ENCODE measurements around the gene HNRNPDL. TPM values are rescaled to one million over a fixed set of nuclear protein-coding genes. Genes with fewer than 3 reads are reported as not detected.

The HNRNPDL gene
- total RNA-seq, 1 experiment from 2014 or later: 472 TPM

DNA sequence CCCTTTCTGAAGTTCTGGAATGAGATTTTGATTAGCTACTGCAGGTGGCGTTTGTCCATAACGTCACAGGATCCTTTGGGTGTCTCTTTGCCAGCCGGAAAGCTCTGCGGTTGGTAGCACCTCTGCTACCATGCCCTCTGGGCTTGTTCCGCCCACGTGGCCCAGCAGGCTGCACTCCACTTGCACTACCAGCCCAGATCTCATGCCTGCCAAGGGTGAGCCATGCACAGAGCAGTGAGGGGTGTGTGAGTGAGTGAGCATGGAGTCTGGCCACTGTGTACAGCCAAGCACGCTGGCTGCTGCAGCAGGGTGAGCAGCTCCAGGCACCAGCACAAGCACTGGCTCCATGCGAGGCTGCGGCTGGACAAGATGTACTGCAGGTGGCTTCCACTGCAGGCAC, 49.9 kb downstream of the HNRNPDL start:
- Histone ChIP-seq H3K27me3 (ENCODE audit: insufficient read depth, low read length) (no peaks in the 10 kb centered on the region), H3K18ac (ENCODE audit: insufficient read length, low read depth, low read length) (no peak overlapping the region), H3K4ac (ENCODE audit: low read depth, low read length) (no peak overlapping the region), H3K4me2 (ENCODE audit: insufficient read depth, insufficient read length, low read length) (no peak overlapping the region), H3K4me1 (ENCODE audit: insufficient read depth, low read length) (peaks cover 3% of the 10 kb centered on the region; the same call in 1 of the 2 replicates), H3K56ac (ENCODE audit: insufficient read length, low read depth, low read length) (no peak overlapping the region), H4K91ac (ENCODE audit: insufficient read length, low read depth, low read length) (no peak overlapping the region), H3K79me1 (ENCODE audit: insufficient read depth, low read depth, low read length, poor library complexity, severe bottlenecking) (peaks cover 3% of the 10 kb centered on the region), H4K20me1 (ENCODE audit: control insufficient read depth, insufficient read depth, insufficient read length) (no peaks in the 10 kb centered on the region), H2BK15ac (ENCODE audit: low read depth, low read length) (no peak overlapping the region), H3T11ph (ENCODE audit: low read length) (no peak overlapping the region), H3K9ac (ENCODE audit: extremely low read depth, insufficient read length, low read length) (no peak overlapping the region), H3K23me2 (ENCODE audit: insufficient read length, low read depth, low read length, poor library complexity, severe bottlenecking) (no peaks in the 10 kb centered on the region), H2BK20ac (ENCODE audit: low read depth, low read length, poor library complexity, severe bottlenecking) (no peak overlapping the region), H2BK5ac (ENCODE audit: insufficient read length, low read length) (no peak overlapping the region), H2BK120ac (ENCODE audit: low read depth, low read length, poor library complexity, severe bottlenecking) (no peak overlapping the region), H3K9me3 (ENCODE audit: control insufficient read depth, low read depth, low read length) (no peaks in the 10 kb centered on the region), H2BK12ac (ENCODE audit: insufficient read length, low read depth, low read length) (no peak overlapping the region), H4K5ac (ENCODE audit: insufficient read length, low read depth, low read length) (no peak overlapping the region), H3K79me2 (ENCODE audit: insufficient read depth, low read length) (peaks cover 9% of the 10 kb centered on the region; the same call in 1 of the 2 replicates), H4K8ac (replicated peaks; ENCODE audit: insufficient read length, low read depth, low read length) (no peak overlapping the region), H3K14ac (ENCODE audit: insufficient read depth, low read length) (no peak overlapping the region), H3K23ac (ENCODE audit: insufficient read length, low read depth, low read length) (no peak overlapping the region), H2AFZ (ENCODE audit: low read length) (no peak overlapping the region), H2AK5ac (ENCODE audit: insufficient read length, low read length) (no peak overlapping the region), H3K27ac (ENCODE audit: insufficient read length, low read depth, low read length) (no peak overlapping the region)
- TF ChIP-seq, protein P1, sequence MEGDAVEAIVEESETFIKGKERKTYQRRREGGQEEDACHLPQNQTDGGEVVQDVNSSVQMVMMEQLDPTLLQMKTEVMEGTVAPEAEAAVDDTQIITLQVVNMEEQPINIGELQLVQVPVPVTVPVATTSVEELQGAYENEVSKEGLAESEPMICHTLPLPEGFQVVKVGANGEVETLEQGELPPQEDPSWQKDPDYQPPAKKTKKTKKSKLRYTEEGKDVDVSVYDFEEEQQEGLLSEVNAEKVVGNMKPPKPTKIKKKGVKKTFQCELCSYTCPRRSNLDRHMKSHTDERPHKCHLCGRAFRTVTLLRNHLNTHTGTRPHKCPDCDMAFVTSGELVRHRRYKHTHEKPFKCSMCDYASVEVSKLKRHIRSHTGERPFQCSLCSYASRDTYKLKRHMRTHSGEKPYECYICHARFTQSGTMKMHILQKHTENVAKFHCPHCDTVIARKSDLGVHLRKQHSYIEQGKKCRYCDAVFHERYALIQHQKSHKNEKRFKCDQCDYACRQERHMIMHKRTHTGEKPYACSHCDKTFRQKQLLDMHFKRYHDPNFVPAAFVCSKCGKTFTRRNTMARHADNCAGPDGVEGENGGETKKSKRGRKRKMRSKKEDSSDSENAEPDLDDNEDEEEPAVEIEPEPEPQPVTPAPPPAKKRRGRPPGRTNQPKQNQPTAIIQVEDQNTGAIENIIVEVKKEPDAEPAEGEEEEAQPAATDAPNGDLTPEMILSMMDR (conservative IDR thresholded peaks at IDR 0.05): no peak
- Mint-ChIP-seq H3K27ac (no peak overlapping the region), H3K36me3 (ENCODE audit: insufficient read depth in 1 of 3, low read depth in 3 of 3) (peaks cover 9 to 24% (median 12%) of the 10 kb centered on the region in 3 experiments), H3K4me1 (peaks cover 11 to 16% of the 10 kb centered on the region in 2 experiments), H3K9me3 (peaks cover 2 to 6% of the 10 kb centered on the region in 2 experiments), H3K4me3 (no peak overlapping the region), H3K27me3 (ENCODE audit: low read depth) (no peaks in the 10 kb centered on the region)
- WGBS (ENCODE audit: extremely low coverage, insufficient read length, low lambda C conversion rate): no CpG with 5 or more reads among the region's 9 CpGs
- DNase-seq: no peak
